GM13976 (cell line): ENCODE measurements around the gene SETD2.

Source experiments
- DNase-seq: peaks from one replicate; pipeline ENCODE4 v3.0.0; 2012; ENCODE audit warnings: low spot score
- CTCF ChIP-seq: IDR thresholded peaks from 2 replicates; pipeline ENCODE4 v1.5.1; 2012; ENCODE audit warnings: borderline replicate concordance, mild to moderate bottlenecking; ENCODE audit not compliant: insufficient read depth; ENCODE audit errors: extremely low read depth, missing control alignments, control extremely low read depth
- in situ Hi-C: fragments of 300-500 bp; cut with MboI; formaldehyde crosslinking; loops from one replicate; pipeline ENCODE4 v1.12.0; 2022; ENCODE audit warnings: low sequenced_read_pairs, mixed read lengths, inconsistent platforms; ENCODE audit not compliant: unreplicated experiment

SETD2 gene

GRCh38 chr3:46987319-46987742 lies 176.6 kb downstream of the SETD2 start:
- no peak for TF ChIP-seq CTCF
- DNase-seq, result no peak
- in situ Hi-C loops, result no loop called here

GRCh38 chr3:46986782-46987310 lies 177.1 kb downstream of the SETD2 start:
- in situ Hi-C loops, result no loop called here
- DNase-seq, result no peak
- no peak for TF ChIP-seq CTCF

- in situ Hi-C loops, result no loop called here
- no peak for DNase-seq
- no peak for TF ChIP-seq CTCF
These were observed 177.7 kb downstream of the SETD2 start for GRCh38 chr3:46986055-46986730.

- in situ Hi-C loops, result no loop called here
- TF ChIP-seq CTCF, result no peak
- DNase-seq, result no peak
These were observed 178.3 kb downstream of the SETD2 start for GRCh38 chr3:46985588-46985987.

- no peak for DNase-seq
- TF ChIP-seq CTCF, result no peak
- in situ Hi-C loops, result no loop called here
These were observed 179.1 kb downstream of the SETD2 start for GRCh38 chr3:46984591-46985459.

- DNase-seq, result no peak
- no peak for TF ChIP-seq CTCF
- in situ Hi-C loops, result no loop called here
These were observed 181.4 kb downstream of the SETD2 start for GRCh38 chr3:46982546-46982945.
